IMR-90 (cell line): ENCODE data around the gene TRPC6.

Source experiments
- BHLHE40 ChIP-seq: fragments of 150-350 bp; IDR thresholded peaks from 2 replicates; pipeline ENCODE4 v1.6.1; 2016; ENCODE audit warnings: mild to moderate bottlenecking, low read depth, low read length
- CEBPB ChIP-seq: IDR thresholded peaks from 2 replicates; pipeline ENCODE4 v1.6.1; 2012; ENCODE audit warnings: low read depth, low read length, improper control_type of control experiment
- FOS ChIP-seq: fragments of 150-350 bp; IDR thresholded peaks from 2 replicates; pipeline ENCODE4 v1.6.1; 2016; ENCODE audit warnings: low read depth, low read length
- MXI1 ChIP-seq: IDR thresholded peaks from 2 replicates; pipeline ENCODE4 v1.6.1; 2012; ENCODE audit warnings: low read depth, mild to moderate bottlenecking, low read length, moderate library complexity, borderline replicate concordance
- POLR2A ChIP-seq: IDR thresholded peaks from 2 replicates; pipeline ENCODE4 v1.6.1; 2012; ENCODE audit warnings: mild to moderate bottlenecking, low read depth, low read length
- RAD21 ChIP-seq: IDR thresholded peaks from 2 replicates; pipeline ENCODE4 v1.6.1; 2012; ENCODE audit warnings: low read length, improper control_type of control experiment
- RCOR1 ChIP-seq: IDR thresholded peaks from 2 replicates; pipeline ENCODE4 v1.6.1; 2012; ENCODE audit warnings: mild to moderate bottlenecking, low read length, improper control_type of control experiment; ENCODE audit not compliant: insufficient replicate concordance
- RFX5 ChIP-seq: IDR thresholded peaks from 2 replicates; pipeline ENCODE4 v1.8.0; 2012; ENCODE audit warnings: low read depth, mild to moderate bottlenecking, low read length, moderate library complexity
- TF ChIP-seq, protein P1 (sequence below): conservative IDR thresholded peaks from 2 replicates; pipeline ENCODE4 v1.5.1; 2012; ENCODE audit warnings: mild to moderate bottlenecking, low read depth, low read length, improper control_type of control experiment

DNA sequence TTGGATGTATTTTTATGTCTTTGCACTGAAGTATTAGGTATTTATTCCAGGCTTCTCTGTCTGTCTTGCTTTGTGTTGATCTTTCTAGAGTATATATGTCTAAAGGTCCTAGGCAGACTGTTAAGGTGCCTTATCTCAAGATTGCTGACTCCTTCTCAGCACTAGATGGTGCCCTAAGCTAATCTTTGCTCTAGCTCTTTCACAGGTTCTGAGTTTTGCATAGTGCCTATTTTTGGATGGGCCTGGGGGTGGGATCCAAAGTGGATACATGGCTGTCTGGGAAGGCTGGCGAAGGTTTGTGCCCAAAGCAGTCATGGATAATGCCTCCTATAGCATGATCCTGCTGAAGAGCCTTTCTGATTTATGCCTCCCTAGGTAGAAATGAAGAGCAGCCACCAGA is 154.9 kb downstream of the TRPC6 start:
- TF ChIP-seq POLR2A (no peak), CEBPB (no peak), RFX5 (no peak), RAD21 (peak; percentile 79), FOS (no peak), MXI1 (no peak), BHLHE40 (no peak), RCOR1 (no peak)
- TF ChIP-seq, protein P1, sequence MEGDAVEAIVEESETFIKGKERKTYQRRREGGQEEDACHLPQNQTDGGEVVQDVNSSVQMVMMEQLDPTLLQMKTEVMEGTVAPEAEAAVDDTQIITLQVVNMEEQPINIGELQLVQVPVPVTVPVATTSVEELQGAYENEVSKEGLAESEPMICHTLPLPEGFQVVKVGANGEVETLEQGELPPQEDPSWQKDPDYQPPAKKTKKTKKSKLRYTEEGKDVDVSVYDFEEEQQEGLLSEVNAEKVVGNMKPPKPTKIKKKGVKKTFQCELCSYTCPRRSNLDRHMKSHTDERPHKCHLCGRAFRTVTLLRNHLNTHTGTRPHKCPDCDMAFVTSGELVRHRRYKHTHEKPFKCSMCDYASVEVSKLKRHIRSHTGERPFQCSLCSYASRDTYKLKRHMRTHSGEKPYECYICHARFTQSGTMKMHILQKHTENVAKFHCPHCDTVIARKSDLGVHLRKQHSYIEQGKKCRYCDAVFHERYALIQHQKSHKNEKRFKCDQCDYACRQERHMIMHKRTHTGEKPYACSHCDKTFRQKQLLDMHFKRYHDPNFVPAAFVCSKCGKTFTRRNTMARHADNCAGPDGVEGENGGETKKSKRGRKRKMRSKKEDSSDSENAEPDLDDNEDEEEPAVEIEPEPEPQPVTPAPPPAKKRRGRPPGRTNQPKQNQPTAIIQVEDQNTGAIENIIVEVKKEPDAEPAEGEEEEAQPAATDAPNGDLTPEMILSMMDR: peak; percentile 63
